Coronary artery (tissue), 2 donors: ENCODE measurements around the gene C7.
"Not testable (repeated sequence)": the region's sequence is repeated elsewhere in the genome, so short reads cannot be mapped to it uniquely, and the experiment has no call there.

Experiments used
- DNase-seq: peaks from one replicate; pipeline ENCODE4 v3.0.0-alpha.2; 2017; ENCODE audit warnings: low spot score
- H3K27ac ChIP-seq, 2 donors: fragments of 200-600 bp; sonication (generic); one replicate each; pipeline ENCODE4 v1.5.1; 2016 to 2019
- H3K4me3 ChIP-seq: fragments of 200-600 bp; sonication (generic); 2 replicates; pipeline ENCODE4 v1.5.1; 2016; ENCODE audit warnings: mild to moderate bottlenecking, moderate library complexity
- TF ChIP-seq, protein P1 (sequence below): fragments of 200-600 bp; sonication (generic); IDR thresholded peaks from one replicate; pipeline ENCODE4 v1.5.1; 2019; ENCODE audit warnings: antibody characterized with exemption

The C7 gene

DNA sequence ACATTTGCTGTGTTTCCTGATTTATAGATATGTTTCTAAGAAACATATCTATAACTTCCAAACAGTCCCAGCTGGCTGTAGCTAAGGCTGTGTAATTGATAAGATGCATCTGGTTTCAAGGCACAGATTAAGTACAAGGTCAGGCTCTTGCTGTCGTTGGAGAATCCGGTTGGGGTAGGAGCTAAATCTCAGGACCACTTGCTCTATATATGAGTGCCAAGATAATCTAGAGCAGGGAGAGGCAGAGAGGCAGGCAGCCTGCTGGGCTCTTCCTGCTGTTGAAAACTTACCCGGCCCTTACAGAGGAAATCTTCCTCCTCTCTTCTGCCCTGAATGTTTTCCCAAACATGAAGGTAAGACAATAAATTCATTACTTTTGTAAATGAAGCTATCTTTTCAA lies at the start of gene C7:
Gene C7 (plus strand): TSS at position 234 of the 400 bp plus-strand sequence. CDS start 114 bp downstream, at position 348.
- DNase-seq, result no peak
- Histone ChIP-seq H3K4me3 (peak within 1 kb of the TSS; percentile 50), H3K27ac (peak within 1 kb of the TSS in 1 of 2 donors; percentile 66)
- TF ChIP-seq, protein P1, sequence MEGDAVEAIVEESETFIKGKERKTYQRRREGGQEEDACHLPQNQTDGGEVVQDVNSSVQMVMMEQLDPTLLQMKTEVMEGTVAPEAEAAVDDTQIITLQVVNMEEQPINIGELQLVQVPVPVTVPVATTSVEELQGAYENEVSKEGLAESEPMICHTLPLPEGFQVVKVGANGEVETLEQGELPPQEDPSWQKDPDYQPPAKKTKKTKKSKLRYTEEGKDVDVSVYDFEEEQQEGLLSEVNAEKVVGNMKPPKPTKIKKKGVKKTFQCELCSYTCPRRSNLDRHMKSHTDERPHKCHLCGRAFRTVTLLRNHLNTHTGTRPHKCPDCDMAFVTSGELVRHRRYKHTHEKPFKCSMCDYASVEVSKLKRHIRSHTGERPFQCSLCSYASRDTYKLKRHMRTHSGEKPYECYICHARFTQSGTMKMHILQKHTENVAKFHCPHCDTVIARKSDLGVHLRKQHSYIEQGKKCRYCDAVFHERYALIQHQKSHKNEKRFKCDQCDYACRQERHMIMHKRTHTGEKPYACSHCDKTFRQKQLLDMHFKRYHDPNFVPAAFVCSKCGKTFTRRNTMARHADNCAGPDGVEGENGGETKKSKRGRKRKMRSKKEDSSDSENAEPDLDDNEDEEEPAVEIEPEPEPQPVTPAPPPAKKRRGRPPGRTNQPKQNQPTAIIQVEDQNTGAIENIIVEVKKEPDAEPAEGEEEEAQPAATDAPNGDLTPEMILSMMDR, result no peak

GRCh38 chr5:40860711-40861110 lies 48.6 kb upstream of the C7 start:
- Histone ChIP-seq H3K27ac (no peak overlapping the region), H3K4me3 (no peak overlapping the region)
- TF ChIP-seq, protein P1, result no peak
- DNase-seq, result no peak

- not testable (repeated sequence) for H3K27ac ChIP-seq, H3K4me3 ChIP-seq, DNase-seq
Observed at GRCh38 chr5:40865004-40865403, 44.3 kb upstream of the C7 start.

- Histone ChIP-seq H3K4me3 (no peak overlapping the region), H3K27ac (no peak overlapping the region)
- TF ChIP-seq, protein P1, result no peak
- DNase-seq, result no peak
Observed at GRCh38 chr5:40866844-40867243, 42.5 kb upstream of the C7 start.

DNA sequence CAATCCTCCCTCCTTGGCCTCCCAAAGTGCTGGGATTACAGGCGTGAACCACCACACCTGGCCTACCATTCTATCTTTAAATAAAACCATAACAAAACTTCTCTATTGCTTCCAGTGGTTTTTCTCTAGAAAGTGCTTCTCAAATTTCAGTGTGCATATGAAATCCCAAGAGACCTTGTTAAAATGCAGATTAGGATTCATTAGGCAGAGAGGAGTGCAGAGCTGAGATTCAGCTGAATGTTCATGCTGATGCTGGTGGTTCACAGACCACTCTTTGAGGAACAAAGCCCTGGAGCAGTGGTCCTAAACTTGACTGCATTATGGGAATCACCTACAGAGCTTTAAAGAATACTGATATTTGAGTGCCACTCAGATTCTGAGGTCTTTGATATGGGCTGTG lies 39.9 kb upstream of the C7 start:
- Histone ChIP-seq H3K27ac (no peak overlapping the region), H3K4me3 (no peak overlapping the region)
- TF ChIP-seq, protein P1, result no peak
- no peak for DNase-seq

DNA sequence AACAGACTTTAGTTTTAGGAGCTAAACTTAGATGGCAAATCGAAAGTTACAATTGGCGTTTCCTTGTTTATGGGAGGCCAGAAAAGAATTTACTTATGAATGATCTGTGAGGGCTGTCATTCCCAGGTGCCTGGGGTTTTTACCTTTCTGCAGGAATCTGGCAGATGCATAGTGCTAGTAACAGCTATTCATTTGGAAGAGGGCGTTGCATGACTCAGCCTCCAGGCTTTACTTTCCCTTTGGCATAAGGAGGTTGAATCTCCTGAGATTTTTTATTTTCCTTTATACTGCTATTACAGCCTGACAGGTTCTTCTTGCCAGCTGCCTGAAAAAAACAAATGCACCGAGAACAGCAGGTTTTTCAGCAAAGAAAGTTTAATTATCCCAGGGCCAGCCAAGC lies 38.1 kb upstream of the C7 start:
- DNase-seq, result no peak

DNA sequence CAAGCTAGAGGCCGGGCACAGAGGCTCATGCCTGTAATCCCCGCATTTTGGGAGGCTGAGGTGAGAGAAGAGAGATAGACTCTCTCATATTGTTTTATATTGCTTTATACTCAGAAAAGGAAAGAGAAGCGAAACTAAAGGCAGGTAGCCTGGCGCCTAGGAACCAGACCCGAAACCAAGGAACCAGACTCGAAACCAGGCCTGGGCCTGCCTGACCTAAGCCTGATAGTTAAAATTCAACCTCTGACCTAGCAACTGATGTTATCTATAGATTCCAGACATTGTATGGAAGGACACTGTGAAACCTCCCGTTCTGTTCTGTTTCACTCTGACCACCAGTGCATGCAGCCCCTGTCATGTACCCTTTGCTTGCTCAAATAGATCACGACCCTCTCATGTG lies 37.0 kb upstream of the C7 start:
- H3K4me3 ChIP-seq, DNase-seq, H3K27ac ChIP-seq: not testable (repeated sequence)

More for the DNA sequence above, 38.1 kb upstream of the C7 start:
- H3K4me3 ChIP-seq, result no peak overlapping the region
- TF ChIP-seq, protein P1, result no peak
- H3K27ac ChIP-seq, result no peak overlapping the region

DNA sequence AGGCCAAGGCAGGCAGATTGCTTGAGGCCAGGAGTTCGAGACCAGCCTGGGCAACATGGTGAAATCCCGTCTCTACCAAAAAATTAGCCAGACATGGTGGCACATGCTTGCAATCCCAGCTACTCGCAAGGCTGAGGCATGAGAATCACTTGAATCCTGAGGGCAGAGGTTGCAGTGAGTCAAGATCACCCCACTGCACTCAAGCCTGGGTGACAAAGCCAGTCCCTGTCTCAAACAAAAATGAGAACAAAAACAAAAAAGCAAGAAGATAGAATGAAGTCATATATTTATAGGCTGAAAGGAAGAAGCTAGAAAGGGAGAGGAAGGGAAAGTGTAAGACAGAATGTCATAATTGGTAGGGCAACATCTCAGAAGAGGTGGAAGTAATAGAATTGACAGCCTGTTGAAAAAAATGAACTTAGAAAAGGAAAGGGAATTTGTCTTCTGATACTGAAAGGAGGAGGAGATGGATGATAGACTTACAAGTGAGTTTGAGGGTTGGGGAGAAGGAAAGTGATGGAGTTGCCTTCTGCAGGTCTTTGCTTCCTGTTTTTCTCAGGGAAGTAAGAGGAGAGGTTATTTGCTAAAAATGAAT lies 35.9 kb upstream of the C7 start:
- TF ChIP-seq, protein P1, result no peak
- Histone ChIP-seq H3K4me3 (no peak overlapping the region), H3K27ac (no peak overlapping the region)
- no peak for DNase-seq
